Effector memory CD8-positive, alpha-beta T cell (primary cell): Measurements from ENCODE around the gene TRIM48.
"Not testable (repeated sequence)": the region's sequence is repeated elsewhere in the genome, so short reads cannot be mapped to it uniquely, and the experiment has no call there.

Experiments used
- ATAC-seq: fragments of 150-1000 bp; cut with Tn5 transposase; replicated peaks from 2 replicates; pipeline ENCODE4 v1.10.0; 2021; ENCODE audit warnings: mild to moderate bottlenecking, moderate library complexity
- DNase-seq, 3 experiments: peaks; one replicate each; pipeline ENCODE4 v3.0.0; 2021
- H3K27ac Mint-ChIP-seq, 2 donors: one replicate each; pipeline ENCODE4 v1.8.0; 2022; ENCODE audit warnings: mild to moderate bottlenecking in 2 of 2, mixed read lengths in 2 of 2, moderate library complexity in 2 of 2
- H3K27me3 Mint-ChIP-seq, 2 donors: one replicate each; pipeline ENCODE4 v1.8.0; 2022; ENCODE audit warnings: mixed read lengths in 2 of 2
- H3K36me3 Mint-ChIP-seq: one replicate; pipeline ENCODE4 v1.8.0; 2022; ENCODE audit warnings: mild to moderate bottlenecking, moderate library complexity, mixed read lengths; ENCODE audit not compliant: insufficient read depth
- H3K4me1 Mint-ChIP-seq, 2 donors: one replicate each; pipeline ENCODE4 v1.8.0; 2022; ENCODE audit warnings: low read depth in 2 of 2, mixed read lengths in 2 of 2
- H3K4me3 Mint-ChIP-seq, 2 donors: one replicate each; pipeline ENCODE4 v1.8.0; 2022; ENCODE audit warnings: mild to moderate bottlenecking in 2 of 2, mixed read lengths in 2 of 2, moderate library complexity in 2 of 2
- H3K9me3 Mint-ChIP-seq, 2 donors: one replicate each; pipeline ENCODE4 v1.8.0; 2022; ENCODE audit warnings: mixed read lengths in 2 of 2
- total RNA-seq, 9 experiments: gene quantifications; one replicate each; lab custom pipeline; 2026; lab: John Stamatoyannopoulos, UW

TRIM48 gene
- total RNA-seq: 0 reads per million in 9 experiments

GRCh38 chr11:55261855-55262254 lies at the start of gene TRIM48:
TRIM48 (plus strand) TSS chr11:55262155; CDS start chr11:55262268, 113 bp downstream.
- not testable (repeated sequence) for ATAC-seq, H3K36me3 Mint-ChIP-seq, H3K4me1 Mint-ChIP-seq, H3K27ac Mint-ChIP-seq, H3K9me3 Mint-ChIP-seq, DNase-seq, H3K27me3 Mint-ChIP-seq, H3K4me3 Mint-ChIP-seq

GRCh38 chr11:55238316-55238715 lies 23.6 kb upstream of the TRIM48 start:
- not testable (repeated sequence) for H3K4me1 Mint-ChIP-seq, H3K27ac Mint-ChIP-seq, DNase-seq, ATAC-seq, H3K27me3 Mint-ChIP-seq, H3K36me3 Mint-ChIP-seq, H3K4me3 Mint-ChIP-seq
- peaks cover 15 to 19% of the 10 kb centered on the region in 2 donors for H3K9me3 Mint-ChIP-seq

- DNase-seq (no peak), ATAC-seq (no peak)
- Mint-ChIP-seq H3K9me3 (peaks cover 6 to 9% of the 10 kb centered on the region in 2 donors), H3K4me1 (no peaks in the 10 kb centered on the region), H3K27me3 (no peaks in the 10 kb centered on the region), H3K36me3 (no peaks in the 10 kb centered on the region), H3K27ac (no peak overlapping the region), H3K4me3 (no peak overlapping the region)
These were observed 1.1 kb downstream of the TRIM48 start for GRCh38 chr11:55263081-55263480.
